ENCODE measurements around the gene BAG2.

DNA sequence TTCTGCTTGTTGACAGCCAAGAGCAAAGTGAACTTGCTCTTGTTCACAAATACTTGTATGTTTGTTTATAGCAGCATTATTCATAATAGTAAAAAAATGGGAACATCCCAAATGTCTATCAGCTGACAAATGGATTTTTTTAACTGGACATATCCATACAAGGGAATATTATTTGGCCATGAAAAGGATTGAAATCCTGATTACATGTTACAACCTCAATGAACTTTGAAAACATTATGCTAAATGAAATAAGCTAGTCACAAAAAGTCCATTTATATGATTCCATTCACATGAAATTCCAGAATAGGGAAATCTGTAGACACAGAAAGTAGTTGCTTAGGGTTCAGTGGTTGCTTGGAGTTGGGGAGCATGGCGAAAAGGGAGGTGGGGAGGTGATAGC, 28.4 kb upstream of the BAG2 start:
- TF ChIP-seq, protein P1, sequence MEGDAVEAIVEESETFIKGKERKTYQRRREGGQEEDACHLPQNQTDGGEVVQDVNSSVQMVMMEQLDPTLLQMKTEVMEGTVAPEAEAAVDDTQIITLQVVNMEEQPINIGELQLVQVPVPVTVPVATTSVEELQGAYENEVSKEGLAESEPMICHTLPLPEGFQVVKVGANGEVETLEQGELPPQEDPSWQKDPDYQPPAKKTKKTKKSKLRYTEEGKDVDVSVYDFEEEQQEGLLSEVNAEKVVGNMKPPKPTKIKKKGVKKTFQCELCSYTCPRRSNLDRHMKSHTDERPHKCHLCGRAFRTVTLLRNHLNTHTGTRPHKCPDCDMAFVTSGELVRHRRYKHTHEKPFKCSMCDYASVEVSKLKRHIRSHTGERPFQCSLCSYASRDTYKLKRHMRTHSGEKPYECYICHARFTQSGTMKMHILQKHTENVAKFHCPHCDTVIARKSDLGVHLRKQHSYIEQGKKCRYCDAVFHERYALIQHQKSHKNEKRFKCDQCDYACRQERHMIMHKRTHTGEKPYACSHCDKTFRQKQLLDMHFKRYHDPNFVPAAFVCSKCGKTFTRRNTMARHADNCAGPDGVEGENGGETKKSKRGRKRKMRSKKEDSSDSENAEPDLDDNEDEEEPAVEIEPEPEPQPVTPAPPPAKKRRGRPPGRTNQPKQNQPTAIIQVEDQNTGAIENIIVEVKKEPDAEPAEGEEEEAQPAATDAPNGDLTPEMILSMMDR (IDR thresholded peaks at IDR 0.05): no peak
- TF ChIP-seq POLR2A (IDR thresholded peaks at IDR 0.05): no peak

Measured in suprapubic skin (tissue), 3 donors.